Mucosa of descending colon (tissue), 3 donors: Measurements from ENCODE around the gene OTOP3. TPM values are rescaled to one million over a fixed set of nuclear protein-coding genes. Genes with fewer than 3 reads are reported as not detected.

Experiments
- ATAC-seq: fragments of 200-7000 bp; cut with Tn5 transposase; one replicate; pipeline ENCODE4 v1.9.1; 2020; ENCODE audit warnings: mild to moderate bottlenecking, moderate library complexity
- DNase-seq, 3 donors: peaks; one replicate each; pipeline ENCODE4 v3.0.0-alpha.2; 2020
- H3K36me3 ChIP-seq: fragments of 200-600 bp; one replicate; pipeline ENCODE4 v1.8.0; 2021; ENCODE audit warnings: low read depth, mild to moderate bottlenecking
- H3K4me1 ChIP-seq: fragments of 200-600 bp; one replicate; pipeline ENCODE4 v1.8.0; 2021; ENCODE audit warnings: low read depth, mild to moderate bottlenecking
- H3K4me3 ChIP-seq: fragments of 200-600 bp; one replicate; pipeline ENCODE4 v1.8.0; 2021; ENCODE audit warnings: mild to moderate bottlenecking
- H3K9me3 ChIP-seq: fragments of 200-600 bp; one replicate; pipeline ENCODE4 v1.8.0; 2021; ENCODE audit warnings: mild to moderate bottlenecking
- CTCF ChIP-seq: fragments of 200-600 bp; IDR thresholded peaks from one replicate; pipeline ENCODE4 v1.8.0; 2022; ENCODE audit warnings: antibody characterized with exemption, mild to moderate bottlenecking
- intact Hi-C, 2 donors: fragments of 100-400 bp; cut with DNase I in 1 of 2; cut with micrococcal nuclease in 1 of 2; formaldehyde crosslinking; loops; one replicate each; pipeline versions ENCODE4 v1.11.0 to v1.11.1; 2022; cut with DNase I, micrococcal nuclease
- total RNA-seq, 3 donors: library from RNA; stranded (reverse); fragmentation: NEBNext Ultra II Directional in 2 of 3; extraction: Animal tissue kit (Norgen Biotek cat#: 25700) in 2 of 3; gene quantifications; one replicate each; pipeline versions ENCODE4 v1.2.1 to v1.2.4, GENCODE V29; 2021 to 2023
- donor health status: DM: no; HTN: no; CAD: no; lungs with moderate emphysema.
- donor health status: DM: no; HTN: no; CAD: no.
- donor health status: DM: no; HTN: yes; CAD: no.

The OTOP3 gene
- total RNA-seq, 3 donors from 2014 or later: 0.38 to 2.8 (median 1.5) TPM

GRCh38 chr17:74916136-74916850, 19.4 kb upstream of the OTOP3 start:
- intact Hi-C loops: no loop called here
- H3K9me3 ChIP-seq: no peaks in the 10 kb centered on the region
- TF ChIP-seq CTCF: no peak
- no peak for ATAC-seq
- no peak for DNase-seq
- no peak overlapping the region for H3K4me3 ChIP-seq
- no peaks in the 10 kb centered on the region for H3K4me1 ChIP-seq
- H3K36me3 ChIP-seq: no peaks in the 10 kb centered on the region

- no peak for DNase-seq
- ATAC-seq: no peak
- intact Hi-C loops: no loop called here
Observed at GRCh38 chr17:74916851-74917199, 18.9 kb upstream of the OTOP3 start.

DNA sequence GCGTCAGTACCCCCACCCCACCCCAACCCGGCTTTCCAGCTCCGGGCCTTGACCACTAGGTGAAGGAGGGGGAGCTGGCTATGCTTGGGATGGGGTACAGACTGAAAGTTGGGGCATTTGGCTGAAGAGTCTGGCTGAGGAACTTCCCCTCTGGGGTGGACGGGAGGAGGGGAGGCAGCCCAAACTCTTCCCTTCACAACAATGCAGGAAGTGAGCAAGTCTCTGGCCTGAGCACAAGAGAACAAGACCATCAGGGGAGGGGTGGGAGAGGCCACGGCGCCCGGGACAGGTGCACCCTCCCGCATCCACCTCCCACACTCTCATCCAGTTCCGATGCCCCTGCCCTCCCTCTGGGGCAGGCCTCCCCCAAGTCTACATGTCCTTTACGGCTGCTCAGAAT, 18.3 kb upstream of the OTOP3 start:
- H3K4me1 ChIP-seq: no peaks in the 10 kb centered on the region
- intact Hi-C loops: no loop called here
- TF ChIP-seq CTCF: no peak
- no peaks in the 10 kb centered on the region for H3K9me3 ChIP-seq
- ATAC-seq: no peak
- no peak for DNase-seq
- H3K4me3 ChIP-seq: no peak overlapping the region
- H3K36me3 ChIP-seq: no peaks in the 10 kb centered on the region

More at GRCh38 chr17:74916851-74917199, 18.9 kb upstream of the OTOP3 start:
- H3K9me3 ChIP-seq: no peaks in the 10 kb centered on the region
- no peak overlapping the region for H3K4me3 ChIP-seq
- H3K4me1 ChIP-seq: no peaks in the 10 kb centered on the region
- TF ChIP-seq CTCF: no peak
- H3K36me3 ChIP-seq: no peaks in the 10 kb centered on the region

- ATAC-seq (no peak), DNase-seq (no peak)
- Histone ChIP-seq H3K4me1 (peaks cover 9% of the 10 kb centered on the region), H3K4me3 (no peak overlapping the region), H3K9me3 (no peaks in the 10 kb centered on the region), H3K36me3 (no peaks in the 10 kb centered on the region)
- intact Hi-C loops: no loop called here
- TF ChIP-seq CTCF: no peak
Observed at GRCh38 chr17:74918906-74919305, 16.8 kb upstream of the OTOP3 start.

DNA sequence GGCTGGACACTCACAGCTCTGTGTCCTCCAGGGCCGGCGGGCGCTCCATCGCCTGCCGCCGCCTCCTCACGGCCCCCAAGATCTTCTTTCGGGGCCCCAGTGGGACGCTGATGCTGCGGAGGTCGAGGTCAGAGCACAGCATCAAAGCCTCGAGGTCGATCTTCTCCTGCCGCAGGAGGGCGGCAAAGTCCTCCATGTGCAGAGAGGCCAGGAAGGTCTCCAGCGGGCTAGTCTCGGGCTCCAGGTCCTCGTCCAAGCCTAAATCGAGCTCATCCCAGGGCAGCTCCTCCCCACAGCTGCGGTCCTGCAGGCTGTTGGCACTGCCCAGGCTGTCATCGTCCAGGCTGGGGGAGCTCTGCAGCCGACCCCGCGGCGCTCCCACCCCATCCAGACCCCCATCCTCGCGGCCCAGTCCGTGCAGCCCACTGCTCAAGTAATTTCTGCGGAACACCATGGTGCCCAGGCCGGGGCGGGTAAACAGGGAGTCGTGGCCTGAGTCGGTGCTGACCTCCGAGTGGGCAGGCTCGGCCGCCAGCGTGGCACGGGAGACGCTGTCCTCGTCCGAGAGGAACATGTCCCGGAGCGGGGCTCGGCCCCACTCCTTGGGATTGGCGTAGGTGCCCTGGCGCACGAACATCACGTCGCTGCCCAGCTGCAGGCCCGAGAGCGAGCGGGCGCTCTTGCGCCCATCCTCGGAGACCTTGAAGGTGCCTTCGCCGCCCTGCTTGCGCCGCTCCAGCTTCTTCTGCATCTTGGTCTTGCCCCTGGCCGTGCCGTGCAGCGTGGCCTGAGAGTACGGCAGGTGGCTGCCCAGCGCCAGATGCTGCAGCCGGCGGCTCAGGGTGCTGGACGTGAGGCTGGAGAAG, 16.0 kb upstream of the OTOP3 start:
- intact Hi-C loops: no loop called here
- ATAC-seq (no peak), DNase-seq (peak in 2 of 3 donors; percentile 24 to 43)
- Histone ChIP-seq H3K9me3 (no peaks in the 10 kb centered on the region), H3K4me3 (no peak overlapping the region), H3K36me3 (no peaks in the 10 kb centered on the region), H3K4me1 (peaks cover 11% of the 10 kb centered on the region)
- TF ChIP-seq CTCF: no peak
